Measurements from ENCODE around the gene FAM81A.
A peak's percentile ranks its signal among the peaks of the same experiment; 100 is the strongest.

FAM81A gene

DNA sequence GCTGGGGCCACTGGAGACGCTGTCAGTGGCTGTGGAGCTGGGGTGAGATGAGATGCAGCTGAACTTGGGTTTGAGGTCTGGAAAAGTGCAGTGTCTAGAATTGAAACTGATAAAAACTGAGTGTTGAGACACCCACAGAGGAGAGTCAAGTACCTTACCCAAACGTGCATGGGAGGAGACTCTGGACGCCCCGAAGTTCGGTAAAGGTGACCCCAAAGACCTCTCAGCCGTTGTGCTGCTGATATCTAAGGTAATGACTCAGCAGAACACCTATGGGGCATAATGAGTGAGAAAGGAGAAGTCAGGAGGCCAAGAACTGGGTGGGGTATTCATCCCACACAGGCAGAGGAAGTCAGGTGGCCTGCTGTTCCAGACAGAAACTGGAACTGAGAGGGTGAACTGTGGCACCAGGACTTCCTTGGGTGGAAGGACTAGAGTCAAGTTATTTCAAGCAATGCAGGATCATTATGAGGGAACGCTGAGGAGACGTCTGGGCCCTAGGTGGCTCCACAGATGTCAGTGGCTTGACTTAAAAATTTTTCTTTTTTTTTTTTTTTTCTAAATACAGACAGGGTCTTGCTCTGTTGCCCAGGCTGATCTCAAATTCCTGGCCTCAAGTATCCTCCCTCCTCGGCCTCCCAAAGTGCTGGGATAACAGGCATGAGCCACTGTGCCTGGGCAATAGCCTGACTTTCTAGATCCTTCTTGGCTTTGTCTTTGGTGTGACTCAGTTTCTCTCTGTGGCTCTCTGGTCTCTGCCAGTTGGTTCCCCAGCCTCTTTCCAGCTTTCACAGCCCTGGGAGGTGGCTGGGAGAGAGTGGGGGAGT, 105.9 kb downstream of the FAM81A start:
- FAIRE-seq: no peak

GRCh38 chr15:59545573-59545972, 107.6 kb downstream of the FAM81A start:
- FAIRE-seq: no peak

DNA sequence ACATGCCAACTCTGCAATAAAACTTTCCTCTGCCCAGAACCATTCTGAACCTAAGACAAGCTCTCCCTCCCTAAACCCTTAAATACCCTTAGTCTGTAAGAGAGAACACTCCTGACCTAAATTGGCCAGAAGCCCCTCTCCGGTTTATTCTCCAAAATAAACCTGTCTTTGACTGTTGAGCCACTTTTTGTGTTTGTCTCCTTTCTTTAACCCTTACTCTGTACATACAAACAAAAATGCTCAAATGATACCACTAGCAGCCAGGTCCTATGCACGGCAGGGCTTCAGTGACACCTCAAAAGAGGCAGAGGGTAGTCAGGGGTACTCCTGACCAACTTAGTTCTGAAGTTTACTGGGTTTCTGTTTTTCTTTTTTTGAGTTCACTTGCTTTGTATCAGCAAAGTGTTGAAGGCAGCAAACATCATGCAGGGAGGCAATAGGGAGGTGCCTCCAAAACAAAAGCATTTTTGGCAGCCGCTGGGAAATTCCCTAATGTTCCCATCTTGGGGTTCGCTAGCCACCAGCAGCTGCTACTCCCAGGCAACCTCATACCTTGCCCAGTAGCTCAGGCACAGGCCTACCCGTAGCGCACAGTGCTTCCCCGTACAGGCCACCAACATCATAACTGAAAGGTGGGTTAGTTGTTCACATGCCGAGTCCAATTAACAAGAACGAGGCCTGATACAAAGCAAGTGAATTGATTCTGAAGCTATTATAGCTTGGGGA, 110.7 kb downstream of the FAM81A start:
- no peak for FAIRE-seq

- no peak for FAIRE-seq
Observed at GRCh38 chr15:59549301-59550185, 111.6 kb downstream of the FAM81A start.

- FAIRE-seq: no peak
Observed at GRCh38 chr15:59550530-59550929, 112.5 kb downstream of the FAM81A start.

- FAIRE-seq: no peak
Observed at GRCh38 chr15:59550956-59551355, 113.0 kb downstream of the FAM81A start.

DNA sequence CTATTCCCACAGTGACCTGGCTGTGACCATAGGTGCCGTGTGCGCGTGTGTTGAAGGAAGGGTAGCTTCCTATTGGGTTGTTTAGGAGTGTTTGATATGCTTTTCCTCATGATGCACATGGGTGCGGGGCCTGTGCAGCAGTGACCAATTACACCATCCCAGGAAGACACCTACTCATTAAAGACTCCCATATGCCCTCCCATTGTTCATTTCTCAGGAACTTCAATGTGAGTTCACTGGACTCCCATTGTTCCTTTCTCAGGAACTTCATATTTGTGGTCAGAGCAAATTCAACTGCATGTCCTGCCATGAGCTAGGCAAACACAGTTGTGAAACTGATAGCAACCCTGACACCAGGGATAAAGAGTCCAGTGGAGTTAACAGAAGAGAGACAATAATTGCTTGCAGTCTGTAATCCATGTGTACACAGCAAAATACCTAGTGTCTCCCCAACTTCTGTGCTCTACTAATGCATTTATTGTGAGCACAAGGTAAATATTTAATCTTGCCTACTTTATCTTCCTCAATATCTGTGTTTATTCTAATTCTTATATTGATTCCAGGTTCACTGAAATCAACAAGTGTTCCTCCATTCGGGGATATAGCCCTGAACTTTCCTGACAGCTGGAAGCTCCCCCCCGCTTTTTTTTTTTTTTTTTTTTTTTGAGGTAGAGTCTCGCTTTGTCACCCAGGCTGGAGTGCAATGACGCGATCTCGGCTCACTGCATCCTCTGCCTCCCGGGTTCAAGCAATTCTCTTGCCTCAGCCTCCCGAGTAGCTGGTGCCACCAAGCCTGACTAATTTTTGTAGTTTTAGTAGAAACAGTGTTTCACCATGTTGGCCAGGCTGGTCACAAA, 116.1 kb downstream of the FAM81A start:
- no peak for FAIRE-seq

DNA sequence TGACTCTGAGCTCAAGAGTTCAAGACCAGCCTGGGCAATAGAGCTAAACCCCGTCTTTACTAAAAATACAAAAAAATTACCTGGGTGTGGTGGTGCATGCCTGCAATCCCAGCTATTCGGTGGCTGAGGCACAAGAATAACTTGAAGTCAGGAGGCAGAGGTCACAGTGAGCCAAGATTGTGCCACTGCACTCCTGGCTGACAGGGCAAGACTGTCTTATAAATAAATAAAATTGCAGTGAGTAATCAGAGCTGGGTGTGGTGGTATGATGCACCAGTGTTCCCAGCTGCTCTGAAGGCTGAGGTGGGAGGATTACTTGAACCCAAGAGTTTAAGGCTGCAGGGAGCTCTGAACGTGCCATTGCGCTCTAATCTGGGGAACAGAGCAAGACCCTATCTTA, 117.7 kb downstream of the FAM81A start:
- FAIRE-seq: no peak

GRCh38 chr15:59556380-59556779, 118.4 kb downstream of the FAM81A start:
- FAIRE-seq: no peak

- FAIRE-seq: no peak
Observed at GRCh38 chr15:59557581-59557980, 119.6 kb downstream of the FAM81A start.

GRCh38 chr15:59558851-59559250, 120.9 kb downstream of the FAM81A start:
- FAIRE-seq: no peak

DNA sequence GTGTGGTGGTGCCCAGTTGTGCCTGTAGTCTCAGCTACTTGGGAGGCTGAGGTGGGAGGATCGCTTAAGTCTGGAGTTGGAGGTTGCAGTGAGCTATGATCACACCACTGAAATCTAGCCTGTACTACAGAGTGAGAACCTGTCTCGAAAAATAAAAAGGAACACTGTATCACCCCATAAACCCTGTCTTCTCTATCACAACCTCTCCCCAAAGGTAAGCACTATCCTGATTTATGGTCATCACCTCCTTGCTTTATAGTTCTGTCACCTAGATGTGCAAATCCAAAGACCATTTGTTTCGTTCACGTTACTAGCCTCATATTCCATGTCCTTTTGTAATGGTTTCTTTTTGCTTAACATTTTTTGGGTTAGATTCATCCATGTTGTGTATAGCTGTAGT, 123.6 kb downstream of the FAM81A start:
- no peak for FAIRE-seq

DNA sequence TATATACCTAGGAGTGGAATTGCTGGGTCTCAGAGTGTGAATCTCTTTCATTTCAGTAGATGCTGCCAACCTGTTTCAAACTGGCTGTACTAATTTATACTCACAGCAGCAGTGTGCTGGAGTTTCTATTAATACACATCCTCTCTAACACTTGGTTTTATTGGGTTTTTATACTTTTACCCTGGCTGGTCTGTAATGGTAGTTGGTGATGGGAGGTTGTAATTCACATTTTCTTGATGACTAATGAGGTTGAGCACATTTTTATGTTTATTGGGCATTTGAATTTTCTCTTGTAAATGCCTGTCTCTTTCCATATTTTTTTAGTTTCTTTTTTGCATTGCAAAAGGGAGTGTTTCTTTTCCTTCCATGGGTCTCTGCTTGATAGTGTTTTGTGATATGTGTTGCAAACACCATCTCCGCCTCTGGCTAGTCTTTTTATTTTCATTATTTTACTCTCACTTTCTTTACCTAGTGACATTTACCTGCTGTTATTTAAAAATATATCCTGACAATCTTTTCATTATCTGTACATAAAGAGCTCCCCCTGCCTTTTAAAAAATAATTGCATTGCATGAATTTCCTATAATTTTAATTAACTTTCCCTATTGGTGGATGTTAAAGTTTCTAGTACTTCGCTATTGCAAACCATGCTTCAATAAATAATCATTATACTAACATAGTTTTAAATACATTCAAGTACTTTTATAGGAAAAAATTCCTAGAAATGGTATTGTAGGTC, 124.6 kb downstream of the FAM81A start:
- no peak for FAIRE-seq

- no peak for FAIRE-seq
Observed at GRCh38 chr15:59565299-59565698, 127.3 kb downstream of the FAM81A start.

- FAIRE-seq: peak; percentile 58
Observed at GRCh38 chr15:59567324-59567723, 129.3 kb downstream of the FAM81A start.

DNA sequence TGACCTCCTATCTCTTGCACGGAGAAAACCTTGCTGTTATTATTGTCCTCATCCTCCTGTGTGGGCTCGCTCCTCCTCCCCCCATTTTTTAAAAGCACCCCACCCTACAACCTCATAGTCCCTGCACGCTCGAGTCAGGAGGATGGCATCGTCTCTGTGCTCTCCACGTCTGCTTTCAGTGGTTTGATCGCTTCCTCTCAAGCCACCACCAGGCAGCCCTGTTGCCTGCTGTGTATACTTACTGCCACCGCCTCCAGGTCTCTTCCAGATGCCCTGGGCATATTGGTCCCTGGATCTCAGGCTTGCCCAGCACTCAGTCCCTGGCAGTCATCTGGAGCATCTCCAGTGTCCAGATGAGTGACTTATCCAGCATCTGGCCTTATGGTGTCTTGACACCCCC, 131.5 kb downstream of the FAM81A start:
- FAIRE-seq: no peak

GRCh38 chr15:59570315-59570714, 132.3 kb downstream of the FAM81A start:
- FAIRE-seq: peak; percentile 86

DNA sequence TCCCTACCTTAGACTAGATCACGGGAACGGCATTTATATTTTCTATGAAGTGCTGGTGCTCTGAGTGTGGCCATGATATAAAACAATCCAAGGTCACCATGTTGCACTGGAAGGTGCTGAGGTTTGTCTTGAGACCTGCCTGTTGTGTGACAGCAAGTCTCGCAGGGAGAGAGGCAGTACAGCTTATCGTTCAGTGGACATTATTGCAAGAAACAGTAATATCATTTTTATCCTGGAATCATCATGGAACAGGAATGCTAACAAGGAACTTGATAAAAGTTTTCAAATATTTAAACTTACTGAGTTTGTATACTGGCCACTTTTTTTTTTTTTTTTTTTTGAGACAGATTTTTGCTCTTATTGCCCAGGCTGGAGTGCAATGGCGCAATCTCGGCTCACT, 133.6 kb downstream of the FAM81A start:
- no peak for FAIRE-seq
